ENCODE measurements around the gene POFUT1.

GRCh38 chr20:32271620-32272019 is 63.9 kb downstream of the POFUT1 start:
- TF ChIP-seq, protein P1, sequence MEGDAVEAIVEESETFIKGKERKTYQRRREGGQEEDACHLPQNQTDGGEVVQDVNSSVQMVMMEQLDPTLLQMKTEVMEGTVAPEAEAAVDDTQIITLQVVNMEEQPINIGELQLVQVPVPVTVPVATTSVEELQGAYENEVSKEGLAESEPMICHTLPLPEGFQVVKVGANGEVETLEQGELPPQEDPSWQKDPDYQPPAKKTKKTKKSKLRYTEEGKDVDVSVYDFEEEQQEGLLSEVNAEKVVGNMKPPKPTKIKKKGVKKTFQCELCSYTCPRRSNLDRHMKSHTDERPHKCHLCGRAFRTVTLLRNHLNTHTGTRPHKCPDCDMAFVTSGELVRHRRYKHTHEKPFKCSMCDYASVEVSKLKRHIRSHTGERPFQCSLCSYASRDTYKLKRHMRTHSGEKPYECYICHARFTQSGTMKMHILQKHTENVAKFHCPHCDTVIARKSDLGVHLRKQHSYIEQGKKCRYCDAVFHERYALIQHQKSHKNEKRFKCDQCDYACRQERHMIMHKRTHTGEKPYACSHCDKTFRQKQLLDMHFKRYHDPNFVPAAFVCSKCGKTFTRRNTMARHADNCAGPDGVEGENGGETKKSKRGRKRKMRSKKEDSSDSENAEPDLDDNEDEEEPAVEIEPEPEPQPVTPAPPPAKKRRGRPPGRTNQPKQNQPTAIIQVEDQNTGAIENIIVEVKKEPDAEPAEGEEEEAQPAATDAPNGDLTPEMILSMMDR (IDR thresholded peaks at IDR 0.05): no peak
- no peak for TF ChIP-seq POLR2A (IDR thresholded peaks at IDR 0.05)

Data from esophagus squamous epithelium (tissue), 4 donors.